CD4-positive, alpha-beta memory T cell (primary cell): Measurements from ENCODE around the gene ALK. TPM values are rescaled to one million over a fixed set of nuclear protein-coding genes. Genes with fewer than 3 reads are reported as not detected.

Source experiments
- CTCF ChIA-PET: fragments of 350-600 bp; sonication (Branson Sonifier 250); formaldehyde crosslinking; loops from one replicate; lab custom pipeline; 2021; ENCODE audit warnings: inconsistent platforms; ENCODE audit not compliant: partially characterized antibody; lab: Charles Lee
- POLR2A ChIA-PET: fragments of 350-600 bp; sonication (Branson Sonifier 250); formaldehyde crosslinking; loops from one replicate; lab custom pipeline; 2021; ENCODE audit not compliant: partially characterized antibody; lab: Charles Lee
- DNase-seq, 5 donors: peaks; one replicate each; pipeline versions ENCODE4 v3.0.0 to v3.0.0-alpha.2; 2020 to 2022; ENCODE audit warnings: mixed read lengths in 1 of 5
- H3K27ac ChIP-seq: one replicate; pipeline ENCODE4 v1.7.0; 2013; ENCODE audit warnings: low read depth, low read length
- H3K27me3 ChIP-seq: 2 replicates; pipeline ENCODE4 v1.7.0; 2013; ENCODE audit warnings: mild to moderate bottlenecking, low read length, moderate library complexity; ENCODE audit not compliant: insufficient read depth
- H3K36me3 ChIP-seq: 2 replicates; pipeline ENCODE4 v1.7.0; 2013; ENCODE audit warnings: mild to moderate bottlenecking, low read length, moderate library complexity; ENCODE audit not compliant: insufficient read depth
- H3K4me1 ChIP-seq: 2 replicates; pipeline ENCODE4 v1.7.0; 2013; ENCODE audit warnings: mild to moderate bottlenecking, low read length, moderate library complexity; ENCODE audit not compliant: insufficient read depth
- H3K4me3 ChIP-seq, 2 donors: one replicate each; pipeline ENCODE4 v1.7.0; 2013; ENCODE audit warnings: low read length in 2 of 2, mild to moderate bottlenecking in 1 of 2
- H3K9me3 ChIP-seq, 2 donors: one replicate each; pipeline ENCODE4 v1.7.0; 2013; ENCODE audit warnings: low read length in 2 of 2, control low read depth in 1 of 2; ENCODE audit not compliant: control insufficient read depth in 1 of 2
- H3K27ac Mint-ChIP-seq, 7 donors: one replicate each; pipeline ENCODE4 v1.8.0; 2020 to 2021; ENCODE audit warnings: mixed read lengths in 7 of 7, mild to moderate bottlenecking in 6 of 7, inconsistent platforms in 3 of 7, moderate library complexity in 3 of 7
- H3K27me3 Mint-ChIP-seq, 2 donors: one replicate each; pipeline ENCODE4 v1.8.0; 2020 to 2021; ENCODE audit warnings: mixed read lengths in 2 of 2
- H3K36me3 Mint-ChIP-seq, 2 donors: one replicate each; pipeline ENCODE4 v1.8.0; 2020 to 2021; ENCODE audit warnings: mixed read lengths in 2 of 2, inconsistent platforms in 1 of 2, mild to moderate bottlenecking in 1 of 2
- H3K4me1 Mint-ChIP-seq, 4 donors: one replicate each; pipeline ENCODE4 v1.8.0; 2020 to 2021; ENCODE audit warnings: mixed read lengths in 4 of 4, mild to moderate bottlenecking in 1 of 4
- H3K4me3 Mint-ChIP-seq, 8 donors: one replicate each; pipeline ENCODE4 v1.8.0; 2020 to 2021; ENCODE audit warnings: mixed read lengths in 8 of 8, mild to moderate bottlenecking in 7 of 8, moderate library complexity in 6 of 8, inconsistent platforms in 3 of 8
- H3K9me3 Mint-ChIP-seq, 8 donors: one replicate each; pipeline ENCODE4 v1.8.0; 2020 to 2021; ENCODE audit warnings: mixed read lengths in 8 of 8, mild to moderate bottlenecking in 5 of 8, inconsistent platforms in 3 of 8, moderate library complexity in 1 of 8
- intact Hi-C: fragments of 100-400 bp; cut with micrococcal nuclease; formaldehyde crosslinking; loops from one replicate; pipeline ENCODE4 v1.15.1; 2023
- polyA plus RNA-seq, 2 donors: library from polyadenylated mRNA; unstranded; fragments of 300-500 nt; fragmentation: Illumina TruSeq; gene quantifications; one replicate each; pipeline ENCODE4 v1.2.3, GENCODE V29; 2021
- total RNA-seq, 2 experiments: library from RNA; stranded (reverse); gene quantifications; one replicate each; pipeline ENCODE4 v1.2.3, GENCODE V29; 2021

Gene ALK
- total and polyA plus RNA-seq, 4 experiments from 2014 or later, result 0.07 TPM; not detected in 3

GRCh38 chr2:29714333-29714732 lies 207.1 kb downstream of the ALK start:
- Histone ChIP-seq H3K27me3 (no peaks in the 10 kb centered on the region), H3K4me1 (no peaks in the 10 kb centered on the region), H3K9me3 (no peaks in the 10 kb centered on the region), H3K27ac (no peak overlapping the region), H3K4me3 (no peak overlapping the region), H3K36me3 (no peaks in the 10 kb centered on the region)
- H3K4me3 Mint-ChIP-seq, result no peak overlapping the region
- DNase-seq, result no peak
- POLR2A ChIA-PET, result no interaction called here
- H3K27me3 Mint-ChIP-seq, result peaks cover 4 to 7% of the 10 kb centered on the region in 2 donors
- CTCF ChIA-PET, result no interaction called here
- H3K4me1 Mint-ChIP-seq, result no peaks in the 10 kb centered on the region
- peaks cover 0 to 3% (median 0%) of the 10 kb centered on the region in 8 donors for H3K9me3 Mint-ChIP-seq
- intact Hi-C loops, result no loop called here
- H3K36me3 Mint-ChIP-seq, result no peaks in the 10 kb centered on the region
- no peak overlapping the region for H3K27ac Mint-ChIP-seq

DNA sequence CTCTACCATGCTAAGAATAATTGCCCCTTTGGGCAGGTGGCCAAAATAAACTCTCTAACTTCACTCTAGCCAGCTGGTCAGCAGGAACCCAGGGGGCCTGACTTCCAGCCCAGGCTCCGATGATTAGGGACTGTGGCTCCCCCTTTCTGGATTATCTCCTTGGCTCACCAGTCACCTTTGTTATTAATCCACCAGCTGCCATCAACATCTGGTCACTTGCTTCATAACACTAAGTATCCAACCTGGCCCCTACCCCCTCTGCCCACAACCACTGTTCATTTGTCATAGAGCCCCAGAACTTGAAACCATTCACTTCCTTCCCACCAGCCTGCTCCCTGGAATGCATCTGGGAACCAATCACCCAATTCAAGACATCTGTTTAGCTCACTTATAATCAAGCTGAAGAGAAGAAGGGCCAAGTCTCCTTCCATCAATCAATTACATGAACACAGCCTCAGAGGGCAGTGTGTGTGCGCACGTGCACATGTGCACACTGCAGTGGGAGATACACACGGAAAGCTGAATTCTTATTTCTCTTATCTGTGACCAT lies 215.1 kb downstream of the ALK start:
- H3K4me1 ChIP-seq, result no peaks in the 10 kb centered on the region
- ChIA-PET POLR2A (no interaction called here), CTCF (no interaction called here)
- intact Hi-C loops, result no loop called here
- no peak overlapping the region for H3K4me3 ChIP-seq
- Mint-ChIP-seq H3K27me3 (peaks cover 2 to 8% of the 10 kb centered on the region in 2 donors), H3K36me3 (no peaks in the 10 kb centered on the region), H3K4me1 (no peaks in the 10 kb centered on the region), H3K9me3 (peaks cover 0 to 2% (median 0%) of the 10 kb centered on the region in 8 donors), H3K27ac (no peak overlapping the region), H3K4me3 (no peak overlapping the region)
- H3K27me3 ChIP-seq, result no peaks in the 10 kb centered on the region
- DNase-seq, result no peak
- H3K27ac ChIP-seq, result no peak overlapping the region
- H3K9me3 ChIP-seq, result no peaks in the 10 kb centered on the region
- H3K36me3 ChIP-seq, result no peaks in the 10 kb centered on the region

DNA sequence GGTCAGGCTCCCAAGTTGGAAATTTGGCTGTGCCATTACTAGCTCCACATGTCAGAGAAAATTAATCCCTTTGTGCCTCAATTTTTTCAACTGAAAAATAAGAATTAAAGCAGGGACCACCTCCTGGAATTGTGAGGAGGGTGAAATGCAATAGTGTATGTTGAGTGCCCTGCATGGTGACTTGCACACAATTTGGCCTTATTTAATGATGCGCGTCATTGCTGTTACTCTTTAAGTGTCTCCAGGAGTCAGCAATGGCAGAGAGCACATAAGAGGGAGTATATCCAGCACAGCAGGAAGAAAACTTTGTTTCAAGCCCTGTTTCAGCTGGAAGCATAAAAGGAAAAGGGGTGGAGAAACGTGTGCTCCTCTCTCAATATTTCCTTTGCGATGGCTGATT lies 215.8 kb downstream of the ALK start:
- H3K9me3 ChIP-seq, result no peaks in the 10 kb centered on the region
- H3K27ac ChIP-seq, result no peak overlapping the region
- no peak for DNase-seq
- no peaks in the 10 kb centered on the region for H3K36me3 ChIP-seq
- POLR2A ChIA-PET, result no interaction called here
- Mint-ChIP-seq H3K4me3 (no peak overlapping the region), H3K9me3 (peaks cover 0 to 2% (median 0%) of the 10 kb centered on the region in 8 donors), H3K36me3 (no peaks in the 10 kb centered on the region), H3K27me3 (peaks cover 2 to 10% of the 10 kb centered on the region in 2 donors), H3K27ac (no peak overlapping the region), H3K4me1 (no peaks in the 10 kb centered on the region)
- intact Hi-C loops, result no loop called here
- CTCF ChIA-PET, result no interaction called here
- H3K27me3 ChIP-seq, result no peaks in the 10 kb centered on the region
- no peak overlapping the region for H3K4me3 ChIP-seq
- H3K4me1 ChIP-seq, result no peaks in the 10 kb centered on the region

DNA sequence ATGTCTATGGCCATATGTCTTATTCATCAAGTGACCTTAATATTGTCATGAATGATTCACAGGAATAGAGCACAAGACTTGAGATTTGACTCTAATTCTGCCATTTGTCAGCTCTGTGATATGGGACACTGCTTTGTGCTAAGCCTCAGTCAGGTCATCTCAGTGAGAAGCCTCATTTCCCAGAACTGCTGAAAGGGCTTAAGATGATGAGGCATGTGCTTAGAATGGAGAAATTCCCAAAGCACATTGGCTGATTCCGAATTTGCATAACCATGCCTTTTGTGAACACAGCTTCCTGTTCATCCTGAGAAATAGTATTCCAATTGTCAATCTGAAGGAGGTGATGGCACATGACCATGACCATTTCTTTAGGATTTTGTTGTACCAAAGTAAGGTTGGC lies 218.1 kb downstream of the ALK start:
- Histone ChIP-seq H3K27ac (no peak overlapping the region), H3K4me3 (no peak overlapping the region), H3K27me3 (no peaks in the 10 kb centered on the region), H3K9me3 (no peaks in the 10 kb centered on the region), H3K36me3 (no peaks in the 10 kb centered on the region), H3K4me1 (no peaks in the 10 kb centered on the region)
- DNase-seq, result no peak
- H3K27ac Mint-ChIP-seq, result no peak overlapping the region
- ChIA-PET CTCF (no interaction called here), POLR2A (no interaction called here)
- no peaks in the 10 kb centered on the region for H3K36me3 Mint-ChIP-seq
- peaks cover 0 to 2% (median 0%) of the 10 kb centered on the region in 8 donors for H3K9me3 Mint-ChIP-seq
- H3K27me3 Mint-ChIP-seq, result peaks cover 2 to 10% of the 10 kb centered on the region in 2 donors
- intact Hi-C loops, result no loop called here
- no peaks in the 10 kb centered on the region for H3K4me1 Mint-ChIP-seq
- no peak overlapping the region for H3K4me3 Mint-ChIP-seq

DNA sequence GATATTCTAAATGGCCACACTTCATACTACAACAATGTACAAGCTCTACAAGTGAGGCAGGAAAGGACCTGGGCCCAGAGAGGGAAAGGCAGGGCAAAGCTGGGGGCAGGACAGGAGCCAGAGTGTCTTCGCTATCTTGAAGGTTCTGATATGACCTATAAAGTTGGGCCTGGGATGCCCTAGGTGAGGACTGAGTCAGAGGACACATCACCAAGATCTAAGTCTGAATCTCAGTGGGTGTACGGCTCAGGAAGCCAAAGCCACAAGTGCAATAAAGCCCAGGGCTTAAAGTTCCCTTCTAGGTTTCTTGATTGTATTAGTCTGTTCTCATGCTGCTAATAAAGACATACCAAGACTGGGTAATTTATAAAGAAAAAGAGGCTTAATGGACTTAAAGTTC lies 219.1 kb downstream of the ALK start:
- no peak overlapping the region for H3K27ac ChIP-seq
- no peak overlapping the region for H3K27ac Mint-ChIP-seq
- intact Hi-C loops, result no loop called here

DNA sequence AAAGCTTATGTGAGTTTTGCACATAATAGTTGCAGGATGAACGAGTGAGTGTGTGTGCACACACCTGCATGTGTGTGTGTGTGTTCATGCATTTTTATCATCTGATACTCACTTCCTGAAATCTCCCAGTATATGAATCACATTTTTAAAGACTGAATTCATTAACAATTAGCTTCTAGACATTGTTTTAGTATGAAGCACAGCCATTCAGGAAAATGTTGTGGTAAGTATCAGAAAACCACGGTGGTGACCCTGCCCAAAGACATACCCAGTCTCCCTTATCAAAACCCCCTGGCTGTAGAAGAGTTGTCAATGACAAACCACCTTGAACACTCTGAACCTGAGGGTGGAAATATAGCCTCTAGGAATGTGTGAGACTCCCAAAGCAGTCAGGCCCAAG lies 220.8 kb downstream of the ALK start:
- no peaks in the 10 kb centered on the region for H3K27me3 ChIP-seq
- no peak overlapping the region for H3K4me3 ChIP-seq
- Mint-ChIP-seq H3K36me3 (no peaks in the 10 kb centered on the region), H3K9me3 (peaks cover 0 to 2% (median 0%) of the 10 kb centered on the region in 8 donors), H3K4me1 (no peaks in the 10 kb centered on the region), H3K4me3 (no peak overlapping the region), H3K27ac (no peak overlapping the region), H3K27me3 (peaks cover 0 to 3% of the 10 kb centered on the region in 2 donors)
- DNase-seq, result no peak
- CTCF ChIA-PET, result interaction anchor here (1.5 kb wide), 1 partner anchor 12 kb away, joined by 4 read pairs; no protein-coding TSS in a partner anchor
- H3K4me1 ChIP-seq, result no peaks in the 10 kb centered on the region
- intact Hi-C loops, result no loop called here
- no peaks in the 10 kb centered on the region for H3K36me3 ChIP-seq
- POLR2A ChIA-PET, result no interaction called here
- no peaks in the 10 kb centered on the region for H3K9me3 ChIP-seq
- H3K27ac ChIP-seq, result no peak overlapping the region

More for the DNA sequence above, 219.1 kb downstream of the ALK start:
- DNase-seq, result no peak
- peaks cover 0 to 2% (median 0%) of the 10 kb centered on the region in 8 donors for H3K9me3 Mint-ChIP-seq
- no peaks in the 10 kb centered on the region for H3K9me3 ChIP-seq
- no peak overlapping the region for H3K4me3 ChIP-seq
- no peaks in the 10 kb centered on the region for H3K36me3 ChIP-seq
- POLR2A ChIA-PET, result no interaction called here
- H3K4me1 Mint-ChIP-seq, result no peaks in the 10 kb centered on the region
- H3K27me3 ChIP-seq, result no peaks in the 10 kb centered on the region
- no peaks in the 10 kb centered on the region for H3K4me1 ChIP-seq
- H3K27me3 Mint-ChIP-seq, result peaks cover 2 to 8% of the 10 kb centered on the region in 2 donors
- CTCF ChIA-PET, result no interaction called here
- no peaks in the 10 kb centered on the region for H3K36me3 Mint-ChIP-seq
- no peak overlapping the region for H3K4me3 Mint-ChIP-seq

- Mint-ChIP-seq H3K9me3 (peaks cover 0 to 2% (median 0%) of the 10 kb centered on the region in 8 donors), H3K4me1 (no peaks in the 10 kb centered on the region), H3K36me3 (no peaks in the 10 kb centered on the region), H3K4me3 (no peak overlapping the region), H3K27ac (no peak overlapping the region), H3K27me3 (peaks cover 1 to 5% of the 10 kb centered on the region in 2 donors)
- Histone ChIP-seq H3K4me3 (no peak overlapping the region), H3K27me3 (no peaks in the 10 kb centered on the region), H3K4me1 (no peaks in the 10 kb centered on the region), H3K27ac (no peak overlapping the region), H3K9me3 (no peaks in the 10 kb centered on the region), H3K36me3 (no peaks in the 10 kb centered on the region)
- POLR2A ChIA-PET, result no interaction called here
- no peak for DNase-seq
- CTCF ChIA-PET, result no interaction called here
- intact Hi-C loops, result no loop called here
Measured at GRCh38 chr2:29699045-29699444, 222.3 kb downstream of the ALK start.
